BLaER1 treated with 17β-estradiol and CSF1 and Interleukin-3, amounts not matched to agents 10 nM and 100 nM (cell line): ENCODE data around the gene GPR27.
A peak's percentile ranks its signal among the peaks of the same experiment; 100 is the strongest.

Experiments
- H3K27ac ChIP-seq, 11 experiments: shearing (Covaris generic); formaldehyde crosslinking; 2 replicates each; pipeline ENCODE4 v1.8.1; 2022
- H3K27me3 ChIP-seq, 11 experiments: shearing (Covaris generic); formaldehyde crosslinking; 2 replicates each; pipeline ENCODE4 v1.8.1; 2022
- H3K36me3 ChIP-seq, 11 experiments: shearing (Covaris generic); formaldehyde crosslinking; 2 replicates each; pipeline ENCODE4 v1.8.1; 2022
- H3K4me1 ChIP-seq, 10 experiments: shearing (Covaris generic); formaldehyde crosslinking; 2 replicates each; pipeline ENCODE4 v1.8.1; 2022
- H3K4me2 ChIP-seq, 11 experiments: shearing (Covaris generic); formaldehyde crosslinking; 2 replicates each; pipeline ENCODE4 v1.8.1; 2022
- H3K4me3 ChIP-seq, 10 experiments: shearing (Covaris generic); formaldehyde crosslinking; 2 replicates each; pipeline ENCODE4 v1.8.1; 2022
- H3K9ac ChIP-seq, 11 experiments: shearing (Covaris generic); formaldehyde crosslinking; 2 replicates each; pipeline ENCODE4 v1.8.1; 2022
- H3K9me3 ChIP-seq, 11 experiments: shearing (Covaris generic); formaldehyde crosslinking; replicated peaks in 1 of 11; 2 replicates each; pipeline ENCODE4 v1.8.1; 2022
- H4K20me1 ChIP-seq, 11 experiments: shearing (Covaris generic); formaldehyde crosslinking; 2 replicates each; pipeline ENCODE4 v1.8.1; 2022
- Cebpa-rat ChIP-seq, 11 experiments: shearing (Covaris generic); IDR thresholded peaks; 2 replicates each; pipeline ENCODE4 v1.8.1; 2022

The GPR27 gene

DNA sequence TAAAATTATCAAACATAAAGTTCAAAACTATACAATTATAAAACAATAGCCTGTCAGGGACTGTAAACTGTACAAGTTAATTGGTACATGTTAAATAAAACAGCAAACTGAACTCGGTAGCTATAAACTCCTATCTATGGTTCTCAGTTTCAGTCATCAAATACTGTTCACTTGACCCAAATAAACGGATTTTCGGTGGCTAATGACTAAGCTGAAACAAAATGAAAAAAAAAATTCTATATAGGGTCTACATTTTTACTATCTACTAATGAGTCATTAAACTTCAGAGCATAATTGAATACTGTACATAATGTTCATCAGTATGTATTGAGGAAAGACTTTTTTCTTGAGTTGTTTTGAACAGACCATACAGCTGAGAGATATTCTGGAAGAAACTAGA, 24.7 kb downstream of the GPR27 start:
- peaks cover 18 to 28% (median 24%) of the 10 kb centered on the region in 11 experiments for H3K27me3 ChIP-seq
- H3K36me3 ChIP-seq, result no peaks in the 10 kb centered on the region
- no peak for TF ChIP-seq Cebpa-rat (IDR thresholded peaks at IDR 0.05)
- no peak overlapping the region; a peak in 1 of 22 replicates for H3K27ac ChIP-seq
- H3K9me3 ChIP-seq, result no peaks in the 10 kb centered on the region
- no peak overlapping the region for H3K9ac ChIP-seq
- H4K20me1 ChIP-seq, result no peaks in the 10 kb centered on the region; a peak in 1 of 22 replicates
- no peak overlapping the region for H3K4me3 ChIP-seq
- peak overlapping the region in 1 of 11 experiments; percentile 91; a peak in 3 of 22 replicates for H3K4me2 ChIP-seq
- H3K4me1 ChIP-seq, result peaks cover 25 to 53% (median 39%) of the 10 kb centered on the region in 10 experiments

GRCh38 chr3:71779674-71780377, 26.2 kb downstream of the GPR27 start:
- peak overlapping the region in 9 of 11 experiments; percentile 21 to 79 (median 62); a peak in 13 of 22 replicates for H3K9ac ChIP-seq
- peak overlapping the region; percentile 46 to 95 (median 76) for H3K4me2 ChIP-seq
- peaks cover 33 to 42% (median 39%) of the 10 kb centered on the region in 11 experiments for H3K27me3 ChIP-seq

GRCh38 chr3:71780430-71780829, 26.8 kb downstream of the GPR27 start:
- no peaks in the 10 kb centered on the region for H3K9me3 ChIP-seq
- H3K4me2 ChIP-seq, result peak overlapping the region; percentile 46 to 95 (median 76)
- no peak for TF ChIP-seq Cebpa-rat (IDR thresholded peaks at IDR 0.05)
- peaks cover 27 to 61% (median 43%) of the 10 kb centered on the region in 10 experiments for H3K4me1 ChIP-seq
- peaks cover 39 to 48% (median 45%) of the 10 kb centered on the region in 11 experiments for H3K27me3 ChIP-seq
- peaks cover 0 to 13% (median 0%) of the 10 kb centered on the region in 11 experiments; a peak in 3 of 22 replicates for H4K20me1 ChIP-seq
- H3K27ac ChIP-seq, result peak overlapping the region in 10 of 11 experiments; percentile 14 to 94 (median 80); a peak in 20 of 22 replicates
- peak overlapping the region in 7 of 11 experiments; percentile 54 to 79 (median 62); a peak in 10 of 22 replicates for H3K9ac ChIP-seq
- H3K4me3 ChIP-seq, result peak overlapping the region in 2 of 10 experiments; percentile 32 to 46; a peak in 4 of 20 replicates
- H3K36me3 ChIP-seq, result no peaks in the 10 kb centered on the region

More at GRCh38 chr3:71779674-71780377, 26.2 kb downstream of the GPR27 start:
- peak in 8 of 11 experiments; percentile 72 to 94 (median 79); a peak in 13 of 22 replicates for TF ChIP-seq Cebpa-rat (IDR thresholded peaks at IDR 0.05)
- Histone ChIP-seq H3K4me3 (peak overlapping the region in 3 of 10 experiments; percentile 4 to 46 (median 32); a peak in 4 of 20 replicates), H3K4me1 (peaks cover 26 to 58% (median 42%) of the 10 kb centered on the region in 10 experiments), H4K20me1 (peaks cover 0 to 10% (median 0%) of the 10 kb centered on the region in 11 experiments; a peak in 3 of 22 replicates), H3K27ac (peak overlapping the region in 10 of 11 experiments; percentile 48 to 94 (median 80); a peak in 20 of 22 replicates), H3K36me3 (no peaks in the 10 kb centered on the region), H3K9me3 (no peaks in the 10 kb centered on the region)

- Histone ChIP-seq H3K9ac (no peak overlapping the region), H3K9me3 (no peaks in the 10 kb centered on the region), H3K4me3 (no peak overlapping the region), H3K36me3 (no peaks in the 10 kb centered on the region), H3K4me1 (peaks cover 27 to 60% (median 43%) of the 10 kb centered on the region in 10 experiments), H3K4me2 (no peak overlapping the region), H4K20me1 (peaks cover 0 to 13% (median 0%) of the 10 kb centered on the region in 11 experiments; a peak in 4 of 22 replicates), H3K27me3 (peaks cover 64 to 75% (median 71%) of the 10 kb centered on the region in 11 experiments), H3K27ac (no peak overlapping the region)
- TF ChIP-seq Cebpa-rat (IDR thresholded peaks at IDR 0.05), result no peak
These were observed 29.5 kb downstream of the GPR27 start for GRCh38 chr3:71783152-71783551.

DNA sequence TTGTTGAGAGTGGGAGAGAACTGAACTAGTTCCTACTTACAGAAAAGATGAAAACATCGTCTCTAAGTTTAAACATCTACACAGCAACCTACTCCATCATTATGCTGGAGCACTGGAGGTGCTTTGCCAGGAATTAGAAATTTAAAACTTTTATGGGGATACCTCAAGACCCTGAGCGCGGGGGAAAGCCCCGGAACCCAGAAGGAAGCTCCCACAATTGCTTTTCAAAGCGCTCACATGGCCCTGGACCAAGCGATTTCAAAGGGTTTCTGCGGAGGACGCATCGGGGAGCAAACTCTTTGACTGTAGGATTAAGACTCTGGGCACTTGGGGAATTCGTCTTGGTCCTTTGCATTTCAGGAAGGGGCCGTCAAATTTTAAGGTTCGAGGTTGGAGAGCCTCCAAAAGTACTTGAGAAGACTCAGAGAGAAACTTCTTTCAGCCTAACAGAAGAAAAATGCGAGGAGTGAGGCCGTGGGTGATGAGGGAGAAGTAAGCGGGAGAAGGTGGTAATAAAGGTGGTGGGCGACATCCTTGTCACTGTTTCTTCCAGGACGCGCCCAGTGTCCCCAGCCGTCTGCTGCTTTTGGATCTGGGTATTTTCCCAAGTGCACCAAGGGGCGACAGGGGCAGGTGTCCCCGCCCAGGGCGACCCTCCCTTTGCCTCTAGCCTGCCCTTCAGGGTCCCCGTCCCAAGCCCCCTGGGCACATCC, 30.7 kb downstream of the GPR27 start:
- no peaks in the 10 kb centered on the region for H3K9me3 ChIP-seq
- H4K20me1 ChIP-seq, result peaks cover 0 to 13% (median 0%) of the 10 kb centered on the region in 11 experiments; a peak in 4 of 22 replicates
- peak overlapping the region; percentile 41 to 70 (median 61); a peak in 19 of 22 replicates for H3K9ac ChIP-seq
- H3K27me3 ChIP-seq, result peaks cover 64 to 75% (median 71%) of the 10 kb centered on the region in 11 experiments
- peak overlapping the region; percentile 51 to 73 (median 61) for H3K4me3 ChIP-seq
- TF ChIP-seq Cebpa-rat (IDR thresholded peaks at IDR 0.05), result no peak
- H3K4me2 ChIP-seq, result peak overlapping the region; percentile 91 to 99 (median 94)
- H3K36me3 ChIP-seq, result no peaks in the 10 kb centered on the region
- peaks cover 26 to 48% (median 34%) of the 10 kb centered on the region in 10 experiments for H3K4me1 ChIP-seq
- peak overlapping the region in 6 of 11 experiments; percentile 30 to 71 (median 53); a peak in 13 of 22 replicates for H3K27ac ChIP-seq

DNA sequence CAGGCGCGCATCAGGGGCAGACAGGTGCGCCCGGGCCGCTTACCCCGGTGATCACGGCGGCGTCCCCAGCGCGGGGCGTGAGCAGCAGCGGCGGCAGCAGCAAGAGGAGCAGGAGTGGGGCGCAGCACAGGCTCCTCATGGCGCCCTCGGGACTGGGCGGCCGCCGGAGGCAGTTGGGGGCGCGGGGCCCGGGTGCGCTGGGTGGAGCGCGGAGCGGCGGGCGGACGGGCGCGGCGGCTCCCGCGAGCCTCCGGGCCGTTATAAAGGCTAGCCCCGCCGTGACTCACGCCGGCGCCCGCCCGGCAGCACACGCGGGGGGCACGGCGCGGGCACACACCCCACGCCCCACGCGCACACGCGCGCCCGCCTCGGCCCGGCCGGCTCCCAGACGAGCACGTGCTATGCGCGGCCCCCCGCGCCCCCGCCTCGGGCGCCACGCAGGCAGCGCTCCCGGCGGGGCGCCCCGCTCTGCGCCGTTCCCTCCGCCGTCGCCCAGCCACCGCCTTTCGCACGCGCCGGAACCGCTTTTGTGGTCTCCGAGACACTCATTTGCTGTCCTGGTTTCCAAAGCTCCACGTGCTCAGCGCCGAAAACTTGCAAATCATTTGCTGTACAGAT, 31.4 kb downstream of the GPR27 start, which contains the start of gene PROK2:
TSS of gene PROK2 (minus strand) at position 235 of the 618 bp plus-strand sequence. CDS start at position 139, 96 bp downstream.
- Histone ChIP-seq H3K4me1 (peaks cover 19 to 41% (median 28%) of the 10 kb centered on the region in 10 experiments), H3K9ac (peak within 1 kb of the TSS; percentile 41 to 70 (median 61); a peak in 20 of 22 replicates), H3K36me3 (no peaks in the 10 kb centered on the region), H3K9me3 (no peaks in the 10 kb centered on the region), H4K20me1 (peaks cover 0 to 13% (median 0%) of the 10 kb centered on the region in 11 experiments; a peak in 4 of 22 replicates), H3K27me3 (peaks cover 64 to 75% (median 71%) of the 10 kb centered on the region in 11 experiments), H3K4me2 (peak within 1 kb of the TSS; percentile 91 to 99 (median 94)), H3K27ac (peak within 1 kb of the TSS in 8 of 11 experiments; percentile 8 to 71 (median 47); a peak in 14 of 22 replicates), H3K4me3 (peak within 1 kb of the TSS; percentile 51 to 73 (median 61))
- no peak for TF ChIP-seq Cebpa-rat (IDR thresholded peaks at IDR 0.05)

- Histone ChIP-seq H3K4me2 (peak overlapping the region; percentile 91 to 99 (median 94)), H3K9ac (peak overlapping the region in 7 of 11 experiments; percentile 48 to 70 (median 64); a peak in 8 of 22 replicates), H3K9me3 (no peaks in the 10 kb centered on the region), H3K36me3 (no peaks in the 10 kb centered on the region), H3K27ac (peak overlapping the region in 2 of 11 experiments; percentile 48 to 71; a peak in 2 of 22 replicates), H3K4me3 (peak overlapping the region; percentile 51 to 73 (median 61); a peak in 16 of 20 replicates), H4K20me1 (peaks cover 0 to 13% (median 0%) of the 10 kb centered on the region in 11 experiments; a peak in 4 of 22 replicates), H3K27me3 (peaks cover 64 to 73% (median 71%) of the 10 kb centered on the region in 11 experiments), H3K4me1 (peaks cover 12 to 34% (median 21%) of the 10 kb centered on the region in 10 experiments)
- TF ChIP-seq Cebpa-rat (IDR thresholded peaks at IDR 0.05), result no peak
These were observed 32.0 kb downstream of the GPR27 start for GRCh38 chr3:71785532-71786216.
